IPS-NIHi7 (cell line): ENCODE data around the gene CDH4.

Experiments
- DNase-seq: peaks from one replicate; pipeline ENCODE4 v3.0.0; 2012; ENCODE audit warnings: mixed read lengths; ENCODE audit errors: extremely low spot score

Gene CDH4

DNA sequence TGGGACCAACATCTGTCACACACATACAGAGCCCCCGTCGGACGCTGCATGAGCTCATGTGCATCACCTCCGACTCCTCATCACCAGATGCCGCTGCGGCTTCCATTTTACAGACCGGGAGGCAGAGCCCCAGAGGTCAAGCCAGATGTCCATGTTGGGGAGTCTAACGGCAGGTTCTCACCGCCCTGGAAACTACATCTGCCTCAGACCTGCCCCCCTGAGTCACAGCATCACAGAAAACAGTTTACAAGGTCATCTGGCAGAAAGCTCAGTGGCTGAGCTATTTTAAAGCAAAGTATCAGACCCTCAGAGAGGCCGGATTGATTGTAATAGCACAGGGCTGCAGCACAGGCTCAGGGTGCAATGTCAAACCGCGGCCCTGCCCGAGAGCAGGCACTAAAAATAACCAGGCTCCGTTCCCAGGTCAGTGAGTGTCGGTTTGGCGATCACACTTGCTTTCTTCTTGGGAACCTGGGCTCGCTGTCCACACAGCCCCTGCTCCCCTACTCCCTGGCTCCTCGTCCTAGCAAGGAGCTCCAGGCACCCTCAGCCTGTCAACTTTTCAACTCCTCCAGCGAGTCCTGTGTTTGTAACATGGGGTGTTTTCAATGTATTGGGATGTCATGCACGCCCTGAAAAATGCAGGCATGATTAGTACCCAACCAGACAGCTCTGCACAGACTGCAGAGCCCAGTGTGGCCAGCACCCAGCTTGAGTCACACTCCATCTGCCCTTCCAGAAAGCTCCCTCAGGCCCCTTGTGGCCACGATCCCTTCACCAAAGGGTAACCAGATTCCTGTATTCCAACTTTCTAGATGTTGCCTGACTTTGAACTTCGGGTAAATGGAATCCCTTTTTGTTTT lies 264.5 kb downstream of the CDH4 start:
- no peak for DNase-seq

DNA sequence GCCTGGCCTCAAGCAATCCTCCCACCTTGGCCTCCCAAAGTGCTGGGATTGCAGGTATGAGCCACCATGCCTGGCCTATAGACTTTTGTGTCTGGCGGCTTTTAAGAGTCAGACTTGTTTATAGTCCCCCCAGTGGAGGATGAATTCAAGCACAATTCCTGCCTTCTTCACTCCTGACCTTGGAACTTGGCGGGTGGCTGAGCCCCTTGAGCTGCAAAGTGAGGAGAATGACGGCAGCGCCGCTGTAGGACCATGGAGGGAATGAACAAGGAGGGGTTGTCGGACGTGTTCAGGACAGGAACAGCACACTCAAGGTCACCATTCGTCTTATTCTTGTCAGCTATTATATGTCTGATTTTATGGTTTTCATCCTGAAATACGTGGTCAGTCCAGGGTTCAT lies 265.4 kb downstream of the CDH4 start:
- DNase-seq, result no peak

DNA sequence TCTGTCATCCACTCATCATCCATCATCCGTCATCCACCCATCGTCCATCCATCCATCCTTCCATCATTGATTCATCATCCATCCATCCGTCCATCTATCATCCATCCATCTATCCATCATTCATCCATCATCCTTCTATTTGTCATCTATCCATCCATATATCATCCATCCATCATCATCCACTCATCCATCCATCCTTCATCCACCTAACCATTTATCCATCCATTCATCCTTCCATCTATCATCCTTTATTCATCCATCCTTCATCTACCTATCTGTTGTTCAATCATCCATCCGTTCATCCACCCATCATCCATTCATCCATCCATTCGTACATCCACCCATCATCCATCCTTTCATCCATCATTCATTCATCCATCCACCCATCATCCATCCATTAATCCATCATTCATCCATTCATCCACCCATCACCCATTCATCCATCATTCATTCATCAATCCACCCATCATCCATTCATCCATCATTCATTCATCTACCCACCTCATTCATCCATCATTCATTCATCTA lies 266.4 kb downstream of the CDH4 start:
- no peak for DNase-seq

DNA sequence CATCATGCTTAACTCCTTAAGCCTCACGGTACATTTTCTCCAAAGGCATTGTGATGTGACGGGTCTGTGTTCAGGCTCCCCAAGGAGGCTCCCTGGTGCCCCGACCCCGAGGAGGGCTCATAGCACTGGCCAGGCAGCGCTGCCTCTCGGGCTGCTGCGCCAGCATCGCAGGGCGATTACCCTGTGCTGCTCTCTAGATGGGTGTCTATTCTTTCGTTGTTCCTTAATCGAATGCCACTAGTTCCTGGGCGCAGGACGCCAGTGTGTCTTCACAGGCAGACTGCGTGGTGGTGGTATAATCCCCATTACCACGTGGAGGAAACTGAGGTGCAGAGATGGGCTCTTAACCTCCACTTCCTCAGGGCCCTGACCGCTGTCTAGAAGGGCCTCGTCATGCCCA lies 267.4 kb downstream of the CDH4 start:
- DNase-seq, result no peak

DNA sequence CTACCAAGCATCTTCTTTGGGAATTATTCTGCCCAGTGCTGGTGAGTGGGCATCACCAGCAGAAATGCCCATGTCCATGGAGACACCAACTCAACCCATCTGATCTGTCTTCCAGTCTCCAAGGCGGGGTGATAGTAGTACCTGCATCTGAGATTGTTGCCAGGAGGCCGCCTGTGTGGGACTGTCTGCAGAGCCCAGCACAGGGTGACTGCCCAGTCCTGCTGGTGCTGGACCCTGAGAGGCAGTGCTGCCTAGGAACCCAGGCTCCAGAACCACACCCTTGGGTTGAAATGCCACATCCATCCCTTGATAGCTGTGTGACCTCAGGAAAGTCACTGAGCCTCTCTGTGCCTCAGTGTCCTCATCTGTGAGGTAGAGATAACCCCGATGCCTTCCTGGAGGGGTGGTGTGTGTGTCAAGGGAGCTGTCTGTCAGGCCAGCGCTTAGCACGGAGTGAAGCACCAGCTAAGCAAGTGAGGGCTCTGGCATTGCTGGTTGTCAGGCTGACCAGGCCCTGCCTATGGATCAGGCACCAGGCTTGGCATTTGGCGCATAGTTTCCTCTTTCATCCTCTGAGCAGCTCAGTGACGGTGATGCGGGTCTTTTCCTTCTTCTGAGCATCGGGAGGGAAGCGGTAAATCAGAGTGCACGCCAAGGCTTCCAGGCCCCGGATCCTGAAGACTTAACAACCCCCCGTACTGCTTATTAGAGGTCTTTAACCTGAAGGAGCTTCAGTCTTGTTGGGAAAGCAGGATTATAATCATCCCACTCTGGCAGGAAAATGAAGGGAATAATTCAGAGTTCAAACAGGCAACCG lies 268.2 kb downstream of the CDH4 start:
- DNase-seq, result no peak

DNA sequence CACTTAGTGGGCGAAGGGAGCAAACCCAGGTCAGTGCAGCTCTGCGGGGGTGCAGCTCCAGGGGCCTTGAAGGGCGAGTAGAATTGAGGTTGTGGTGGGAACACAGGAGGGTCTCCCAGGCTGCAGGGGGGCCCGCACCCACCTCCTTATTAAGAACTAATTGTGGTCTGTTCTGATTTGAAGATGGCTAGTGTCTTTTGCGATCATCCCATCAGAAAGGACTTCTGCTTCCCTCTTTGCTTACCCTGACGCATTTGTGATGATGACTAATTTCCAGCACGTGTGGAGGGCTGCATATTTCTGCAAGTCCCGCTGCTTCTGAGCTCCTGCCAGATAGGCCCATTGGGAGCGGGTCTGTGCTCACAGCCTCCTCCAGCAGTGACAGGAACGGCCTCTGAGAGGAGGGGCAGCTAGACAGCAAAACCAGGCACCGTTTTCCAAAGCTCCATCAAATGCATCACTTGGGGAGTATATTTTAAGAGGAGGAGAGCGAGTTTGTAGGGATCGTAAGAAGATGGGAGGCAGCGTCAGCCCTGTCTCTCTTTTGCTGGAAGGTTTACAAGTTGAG lies 268.9 kb downstream of the CDH4 start:
- no peak for DNase-seq

DNA sequence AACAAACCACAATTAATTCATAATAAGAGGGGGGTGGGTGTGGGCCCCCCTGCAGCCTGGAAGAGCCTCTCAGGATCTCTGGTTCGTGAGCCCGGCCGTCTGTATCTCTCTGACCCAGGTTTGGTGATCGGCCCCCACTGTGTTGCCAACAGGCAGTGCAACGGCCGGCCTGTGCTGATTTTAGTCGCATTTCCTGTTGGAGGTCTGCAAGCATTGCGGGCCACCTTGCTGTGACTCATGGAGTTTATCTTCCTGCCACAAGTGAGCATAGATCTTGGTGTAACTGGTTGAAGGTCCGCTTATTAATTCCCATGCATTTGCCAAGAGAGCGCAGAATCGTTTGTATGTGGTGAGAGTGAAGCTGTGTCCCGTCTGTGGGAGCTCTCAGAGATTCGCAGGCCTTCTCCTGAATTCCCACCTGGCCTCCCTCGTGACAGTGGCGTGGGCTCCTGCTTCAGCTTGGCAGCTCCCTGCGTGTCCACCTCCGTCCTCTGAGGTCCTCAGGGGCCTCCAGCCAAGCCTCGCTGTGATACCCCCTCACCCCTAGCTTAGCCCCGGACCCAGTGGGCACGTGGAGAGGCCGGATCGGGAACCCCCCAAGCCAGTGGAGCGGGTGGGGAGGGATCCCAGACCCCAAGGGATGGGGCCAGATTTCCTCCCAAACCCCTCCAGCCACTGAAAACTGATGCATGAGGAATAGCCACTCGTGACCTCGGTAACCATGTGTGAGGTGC lies 269.8 kb downstream of the CDH4 start:
- DNase-seq, result no peak

DNA sequence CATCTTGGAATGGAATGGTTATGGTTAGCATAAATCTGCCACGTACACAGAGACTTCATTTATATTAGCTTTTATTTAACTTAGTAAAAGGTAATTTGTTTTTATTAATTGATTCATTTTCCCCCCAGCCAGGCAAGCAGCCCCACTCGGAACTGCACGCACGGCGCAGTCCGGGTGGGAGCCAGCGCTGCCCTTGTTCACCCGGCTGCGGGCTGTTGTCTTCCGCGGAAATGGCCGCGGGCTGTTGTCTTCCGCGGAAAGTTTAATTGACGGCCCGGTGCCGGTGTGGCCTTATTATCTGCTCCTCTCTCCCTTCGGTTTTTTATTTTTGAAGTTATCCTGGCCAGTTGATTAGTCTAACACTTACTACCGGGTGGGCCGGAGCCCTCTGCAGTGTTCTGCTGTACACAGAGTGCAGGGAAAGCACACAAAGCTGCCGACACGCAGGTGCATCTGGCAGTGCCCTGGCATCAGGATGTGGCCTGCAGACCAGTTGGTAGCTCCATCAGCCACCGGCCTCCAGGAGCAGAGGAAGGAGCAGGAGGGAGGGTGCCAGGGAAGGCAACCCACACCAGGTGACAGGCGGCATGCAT lies 270.5 kb downstream of the CDH4 start:
- no peak for DNase-seq

DNA sequence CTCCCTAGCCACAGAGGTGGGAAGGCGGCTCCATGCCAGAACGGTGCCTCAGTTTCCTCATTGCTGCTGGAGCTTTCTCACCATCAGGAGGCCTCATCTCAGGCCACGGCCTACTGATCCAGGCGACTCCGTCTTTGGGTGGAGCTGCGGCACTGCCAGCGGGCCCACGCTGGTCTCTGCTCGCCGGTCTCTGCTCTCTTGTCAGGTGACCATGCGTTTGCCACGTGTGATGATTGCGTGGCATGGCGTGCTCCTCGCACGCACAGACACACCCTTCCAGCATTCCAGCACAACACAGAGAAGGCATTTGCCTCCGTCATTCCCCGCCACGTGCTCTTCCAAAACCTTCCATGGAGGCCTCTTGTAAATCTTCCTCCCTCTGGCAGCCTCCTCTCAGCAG lies 271.1 kb downstream of the CDH4 start:
- no peak for DNase-seq

DNA sequence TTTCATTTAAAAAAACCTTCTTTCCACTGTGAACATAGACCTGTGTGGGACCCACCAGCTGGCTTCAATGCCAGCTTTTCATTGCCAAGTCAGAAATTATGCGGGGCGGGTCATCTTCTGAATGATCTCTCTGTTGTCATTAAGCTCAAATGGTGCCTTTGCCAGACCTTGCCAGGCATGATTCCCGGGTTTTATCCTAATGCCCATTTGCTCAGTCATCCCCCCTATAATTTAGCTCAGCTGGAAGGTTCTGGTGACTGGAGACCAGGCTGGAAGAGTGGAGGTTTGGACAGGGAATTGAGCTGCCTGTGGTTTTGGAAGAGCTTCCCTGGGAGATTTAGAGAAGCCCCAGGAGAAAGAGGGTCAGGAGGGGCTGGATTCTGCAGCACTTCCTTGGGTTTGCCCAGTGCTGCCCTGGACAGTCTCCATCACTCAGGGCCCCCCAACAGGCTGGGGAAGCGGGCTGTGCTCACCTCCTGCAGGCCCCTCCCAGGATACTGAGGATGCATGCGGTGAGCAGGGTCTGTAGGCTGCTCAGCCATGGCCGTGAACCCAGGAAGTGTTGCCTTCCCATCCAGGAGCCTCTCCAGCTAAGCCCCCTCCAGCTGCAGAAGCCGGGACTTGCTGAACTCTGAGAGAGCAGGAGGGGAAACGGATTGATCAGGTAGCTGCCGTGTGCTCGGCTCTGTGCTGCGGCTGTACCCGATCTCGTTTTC lies 273.0 kb downstream of the CDH4 start:
- no peak for DNase-seq

DNA sequence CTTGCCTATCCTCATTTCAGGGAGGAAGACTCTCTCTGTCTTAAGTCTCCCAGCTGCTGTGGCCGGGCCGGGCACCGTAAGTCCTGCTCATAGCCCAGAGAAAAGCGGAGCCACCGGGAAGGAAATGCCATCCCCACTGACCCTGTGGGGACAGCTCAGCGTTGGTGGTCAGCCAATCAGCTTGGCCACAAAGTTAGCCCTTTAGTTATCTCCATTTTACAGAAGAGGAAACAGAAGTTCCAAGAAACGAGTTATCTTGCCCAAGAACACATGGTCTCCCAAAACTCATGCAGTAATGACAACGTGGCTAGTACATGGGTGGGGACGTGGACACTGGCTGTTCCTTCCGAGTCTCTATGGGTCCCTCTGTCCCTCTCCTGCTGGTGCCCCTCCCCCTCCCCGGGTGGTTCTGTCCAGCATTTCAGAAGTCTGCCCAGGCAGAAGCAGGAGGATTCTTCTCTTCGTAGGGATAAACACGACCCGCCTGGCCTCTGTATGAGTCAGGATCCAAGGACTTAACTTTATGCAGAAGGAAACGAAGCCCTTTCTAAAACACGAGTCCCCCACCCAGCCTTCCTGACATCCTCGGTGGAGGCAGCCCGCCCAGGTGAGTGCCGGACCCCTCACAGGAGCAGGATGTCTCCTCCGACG lies 273.8 kb downstream of the CDH4 start:
- peak; percentile 43 for DNase-seq

DNA sequence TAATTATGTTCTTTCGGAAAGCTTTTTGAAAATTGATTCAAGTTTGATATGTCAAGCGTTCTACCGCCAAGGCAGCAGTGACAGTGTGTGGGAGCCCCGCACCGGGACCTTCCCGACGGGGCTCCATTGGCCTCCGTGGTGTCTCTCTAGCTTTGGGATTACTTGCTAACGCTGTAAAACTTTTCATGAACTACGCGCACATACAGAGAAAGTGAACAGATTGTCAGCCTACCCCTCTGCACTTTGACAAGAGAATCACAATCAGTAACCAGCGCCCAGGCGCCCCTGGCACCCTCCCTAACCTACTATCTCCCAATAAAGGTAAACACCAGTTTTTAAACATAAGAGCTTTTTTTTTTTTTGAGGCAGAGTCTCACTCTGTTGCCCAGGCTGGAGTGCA lies 274.8 kb downstream of the CDH4 start:
- no peak for DNase-seq

DNA sequence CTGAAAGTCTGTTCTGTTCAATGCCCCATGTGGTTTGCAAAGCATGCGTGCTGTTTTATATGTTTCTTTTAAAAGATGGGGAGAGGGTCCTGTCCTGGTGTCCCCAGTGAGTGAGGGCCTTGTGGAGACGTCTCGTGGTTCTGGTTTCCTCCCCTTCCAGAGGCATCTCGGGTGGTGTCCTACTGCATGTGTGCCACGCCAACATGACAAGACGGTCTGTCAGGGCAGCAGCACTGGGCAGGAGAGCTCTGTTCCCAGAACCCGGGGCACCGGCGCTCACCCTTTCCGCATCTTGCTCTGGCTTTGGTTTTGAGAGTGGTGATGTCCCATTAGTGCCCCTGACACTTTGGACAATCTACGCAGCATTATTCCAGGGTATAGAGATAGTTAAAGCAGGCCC lies 275.6 kb downstream of the CDH4 start:
- DNase-seq, result no peak

DNA sequence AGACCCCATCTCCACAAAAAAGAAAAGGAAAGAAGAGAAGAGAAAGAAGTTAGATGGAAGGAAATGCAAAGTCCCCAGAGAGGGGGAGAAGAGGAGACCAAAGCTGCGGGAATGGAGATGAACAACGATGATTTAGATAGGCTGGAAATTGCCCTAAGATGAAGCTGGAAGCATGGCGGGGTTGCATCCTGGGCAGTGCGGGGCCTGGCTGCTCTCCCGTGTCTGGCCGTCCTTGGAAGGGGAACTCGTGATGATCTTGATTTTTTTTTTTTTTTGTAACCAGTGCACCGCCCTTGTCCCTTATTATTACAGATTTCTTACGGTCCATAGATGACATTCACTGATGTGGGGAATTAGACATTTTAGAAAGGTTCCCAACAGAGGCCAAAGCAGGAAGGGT lies 276.5 kb downstream of the CDH4 start:
- DNase-seq, result no peak

DNA sequence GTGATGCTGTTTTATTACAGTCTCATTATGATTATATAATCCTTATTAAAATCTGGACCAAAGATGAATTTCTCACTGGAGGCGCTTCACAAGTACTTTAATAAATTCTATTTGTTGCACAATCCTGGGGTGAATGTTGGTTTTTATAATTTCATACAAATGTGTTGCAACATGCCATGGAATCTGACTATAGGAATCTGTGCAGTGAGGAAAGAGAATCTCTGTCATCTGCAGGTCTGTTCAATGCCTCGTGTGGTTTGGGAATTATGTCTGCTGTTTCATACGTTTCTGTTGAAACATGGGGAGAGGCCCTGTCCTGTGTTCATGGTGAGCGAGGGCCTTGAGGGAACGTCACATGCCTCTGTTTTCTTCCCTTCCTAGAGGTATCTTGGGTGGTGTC lies 277.3 kb downstream of the CDH4 start:
- DNase-seq, result no peak

DNA sequence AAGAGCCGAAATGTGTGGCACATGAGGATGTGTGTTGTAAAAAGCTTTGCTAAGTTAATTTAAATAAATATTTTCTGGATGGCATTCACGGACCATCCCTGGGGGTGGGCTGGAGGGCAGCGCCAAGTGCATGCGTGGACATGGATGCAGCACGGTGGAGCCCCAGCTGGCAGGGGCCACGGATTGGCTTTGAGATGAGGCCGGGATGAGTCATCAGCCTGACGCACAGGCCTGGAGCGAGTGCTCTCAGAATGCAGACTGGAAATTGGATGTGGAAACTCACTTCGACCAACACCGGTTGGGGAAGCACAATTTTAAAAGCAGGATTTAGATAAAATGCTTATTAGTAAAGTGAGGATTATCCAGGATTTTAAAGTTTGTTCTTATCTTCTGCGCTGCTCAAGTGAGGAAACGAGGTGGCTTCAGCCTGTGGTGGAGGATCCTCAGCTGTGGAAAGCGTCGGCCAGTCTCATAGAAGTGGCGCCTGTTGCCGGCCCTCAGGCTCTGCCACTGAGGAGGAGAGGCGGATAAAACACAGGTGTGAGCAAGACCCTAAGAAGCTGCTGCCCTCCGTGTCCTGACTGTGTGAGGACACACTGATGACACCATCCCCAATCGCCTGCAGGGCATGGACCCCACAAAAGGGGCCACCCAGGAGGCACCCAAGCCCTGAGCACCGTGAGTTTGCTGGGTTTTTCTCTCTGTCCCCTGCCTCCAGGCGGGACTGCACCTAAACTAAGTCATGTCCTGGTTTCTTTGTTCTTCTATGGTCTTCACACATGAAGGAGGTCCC lies 279.7 kb downstream of the CDH4 start:
- no peak for DNase-seq

DNA sequence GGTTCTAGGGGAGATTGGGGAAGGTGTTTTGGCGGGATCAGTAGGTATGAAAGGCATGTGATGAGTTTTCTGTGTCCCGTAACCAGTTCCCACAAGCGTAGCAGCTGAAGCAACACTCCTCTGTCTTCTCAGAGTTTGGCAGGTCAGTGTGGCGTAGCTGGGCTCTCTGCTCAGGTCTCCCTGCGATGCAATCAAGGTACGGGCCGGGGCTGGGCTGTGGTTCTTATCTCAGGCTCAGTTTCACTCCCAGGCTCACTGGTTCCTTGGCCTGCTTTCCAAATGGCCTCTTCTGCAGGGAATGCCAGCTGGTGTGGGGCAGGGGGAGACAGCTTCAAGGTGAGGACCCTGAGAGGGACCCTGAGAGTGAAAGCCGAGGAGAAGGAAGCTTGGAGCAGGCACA lies 280.7 kb downstream of the CDH4 start:
- DNase-seq, result no peak

DNA sequence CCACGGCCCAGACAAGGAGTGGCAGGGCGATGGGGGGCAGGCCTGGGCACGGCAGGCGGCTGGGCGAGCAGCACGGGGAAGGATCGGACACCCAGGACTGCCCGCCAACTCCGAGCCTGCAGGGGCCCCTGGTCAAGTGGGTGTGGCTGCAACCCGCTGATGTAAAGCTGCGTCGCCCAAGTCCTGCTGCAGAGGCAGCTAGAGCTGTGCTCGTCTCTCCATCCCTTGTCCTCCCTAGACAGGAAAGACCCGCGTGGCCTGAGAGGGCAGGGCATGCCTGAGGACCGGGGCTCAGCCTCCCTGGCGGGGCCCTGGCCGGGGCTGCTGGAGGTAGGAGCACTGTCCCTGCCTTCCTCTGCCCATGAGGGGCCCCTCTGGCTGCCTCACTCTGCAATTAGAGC lies 281.2 kb downstream of the CDH4 start:
- DNase-seq, result no peak

DNA sequence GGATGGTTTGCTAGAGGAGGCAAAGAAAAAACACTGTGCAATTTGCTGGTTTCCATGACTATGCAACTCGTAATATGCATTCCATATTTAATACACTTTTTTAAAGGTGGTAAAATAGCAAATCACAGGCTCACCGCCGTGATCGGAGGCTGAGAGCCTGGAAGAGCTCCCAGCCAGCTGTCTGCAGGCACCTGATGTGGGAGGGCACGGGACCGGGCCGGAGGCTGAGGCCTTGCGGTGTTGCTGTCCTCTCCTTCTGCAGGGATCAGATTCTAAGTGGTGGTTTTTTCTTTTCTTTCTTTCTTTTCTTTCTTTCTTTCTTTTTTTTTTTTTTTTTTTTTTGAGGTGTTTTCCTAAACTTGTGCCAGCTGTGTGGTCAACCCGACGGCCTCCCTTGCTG lies 282.3 kb downstream of the CDH4 start:
- no peak for DNase-seq
